ENCODE data around the gene MYO18A.
"Not testable (repeated sequence)": the region's sequence is repeated elsewhere in the genome, so short reads cannot be mapped to it uniquely, and the experiment has no call there.

Gene MYO18A

DNA sequence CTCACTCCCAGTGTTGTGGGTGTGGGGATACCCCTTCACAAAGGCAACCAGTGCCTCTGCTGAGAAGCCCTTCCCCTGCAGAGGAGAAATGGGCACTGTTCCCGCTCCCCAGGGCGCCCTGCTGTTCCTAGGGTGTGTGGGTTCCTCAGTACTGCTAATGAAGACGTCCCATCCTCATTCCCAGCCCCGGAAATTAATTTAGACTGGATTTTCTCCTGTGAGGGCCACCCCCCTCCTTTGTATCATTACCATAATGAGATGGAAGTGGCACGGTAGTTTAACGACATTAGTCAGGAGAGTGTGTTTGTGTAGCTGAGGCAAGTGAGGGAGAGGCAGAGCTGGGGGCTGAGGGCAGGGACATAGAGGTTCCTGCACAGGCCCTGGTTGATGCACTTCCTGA is 84.1 kb downstream of the MYO18A start:
- no peak for DNase-seq

- DNase-seq, result no peak
Measured at GRCh38 chr17:29095439-29095838, 84.8 kb downstream of the MYO18A start.

- DNase-seq, result no peak
Measured at GRCh38 chr17:29094101-29094708, 86.0 kb downstream of the MYO18A start.

DNA sequence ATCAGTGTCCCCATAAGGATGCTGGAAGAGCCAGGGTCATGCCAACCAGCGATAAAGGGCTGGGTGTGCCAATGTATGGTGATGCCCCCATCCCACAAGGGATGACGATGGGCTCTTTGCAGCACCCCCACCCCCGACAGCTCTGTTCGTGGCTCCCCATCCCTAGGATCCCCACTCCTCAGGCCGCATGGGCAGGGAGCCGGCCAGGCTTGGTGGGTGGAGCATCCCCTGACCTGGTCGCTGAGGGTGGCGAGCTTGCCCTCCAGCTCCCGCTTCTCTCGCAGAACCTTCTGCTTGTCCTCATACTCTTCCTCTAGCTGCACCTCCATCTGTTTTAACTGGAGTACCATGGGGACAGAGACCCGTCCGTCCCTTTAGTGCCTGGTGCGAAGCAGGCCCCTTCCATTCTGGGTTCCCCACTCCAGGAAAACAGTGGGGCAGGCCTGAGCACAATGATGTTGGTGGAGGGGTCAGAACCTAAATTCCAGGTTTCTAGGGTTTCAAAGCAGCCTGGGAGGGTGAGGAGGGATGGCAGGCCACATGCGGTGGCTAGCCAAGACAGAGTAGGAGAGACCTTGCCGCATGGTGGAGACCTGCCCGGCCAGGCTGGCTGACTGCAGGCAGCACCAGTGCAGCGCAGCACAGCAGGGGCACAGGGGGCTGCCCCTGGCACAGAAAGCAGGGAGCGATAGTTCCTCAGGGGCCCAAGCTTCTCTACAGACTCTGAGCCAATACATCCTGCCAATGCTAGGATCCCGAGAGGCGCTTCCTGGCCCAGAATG is 86.9 kb downstream of the MYO18A start:
- no peak for DNase-seq

GRCh38 chr17:29091606-29092289 is 88.5 kb downstream of the MYO18A start:
- DNase-seq, result no peak

GRCh38 chr17:29090750-29091605 is 89.2 kb downstream of the MYO18A start:
- DNase-seq, result no peak

GRCh38 chr17:29090108-29090507 is 90.1 kb downstream of the MYO18A start:
- no peak for DNase-seq

DNA sequence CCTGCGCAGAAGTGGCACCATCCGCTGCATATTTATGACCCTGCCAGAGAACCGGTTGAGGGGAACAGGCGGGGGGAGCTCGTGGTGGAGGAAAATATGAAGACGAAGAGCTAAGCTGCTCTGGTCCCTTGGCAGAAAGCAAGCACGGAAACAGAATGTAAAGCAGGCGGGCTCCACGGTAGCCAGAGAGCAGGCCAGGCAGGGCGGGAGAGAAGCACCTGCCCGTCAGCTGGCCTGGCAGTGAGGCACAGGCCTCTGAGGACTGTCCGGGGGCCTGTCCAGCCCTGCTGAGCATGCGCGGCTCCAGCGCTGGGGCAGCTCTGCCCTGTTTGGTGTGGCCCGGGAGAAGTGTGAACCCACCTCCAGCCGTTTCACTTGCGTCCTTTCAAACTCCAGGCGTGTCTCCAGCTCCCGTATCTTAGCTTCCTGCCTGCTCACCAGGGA is 90.6 kb downstream of the MYO18A start:
- no peak for DNase-seq

- not testable (repeated sequence) for DNase-seq
Measured at GRCh38 chr17:29088782-29089181, 91.4 kb downstream of the MYO18A start.

DNA sequence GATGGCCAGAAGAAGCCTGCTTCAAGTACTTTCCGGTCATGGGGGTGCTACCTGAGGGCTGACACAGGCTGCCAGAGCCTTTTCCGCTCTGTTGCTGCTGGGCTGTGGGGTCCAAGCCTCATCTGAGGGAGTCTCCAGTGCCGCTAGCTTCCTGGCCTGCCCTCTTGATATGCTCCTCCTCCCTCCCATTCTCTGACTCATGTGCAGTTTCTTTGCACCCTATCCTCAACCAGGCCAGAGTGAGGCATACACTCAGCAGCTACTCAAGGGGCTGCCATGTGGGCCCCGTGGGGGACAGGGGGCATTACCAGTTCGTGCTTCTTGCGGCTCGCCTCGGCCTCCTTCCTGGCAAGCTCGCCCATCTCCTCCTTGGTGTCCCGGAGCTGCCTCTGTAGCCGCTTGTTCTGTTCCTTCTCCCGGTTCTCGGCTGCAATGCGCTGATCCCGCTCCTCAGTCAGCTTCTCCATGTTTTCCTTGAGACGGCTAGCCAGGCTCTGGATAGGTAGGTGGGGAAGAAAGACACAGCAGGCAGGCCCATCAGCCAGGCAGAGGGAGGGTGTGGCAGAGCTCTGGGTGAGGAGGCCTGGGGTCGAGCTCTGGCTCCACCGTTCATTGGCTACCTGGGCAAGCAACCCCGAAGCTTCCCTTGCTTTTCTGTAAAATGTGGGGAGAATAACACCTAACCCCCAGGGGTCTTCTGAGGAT is 93.4 kb downstream of the MYO18A start:
- no peak for DNase-seq

DNA sequence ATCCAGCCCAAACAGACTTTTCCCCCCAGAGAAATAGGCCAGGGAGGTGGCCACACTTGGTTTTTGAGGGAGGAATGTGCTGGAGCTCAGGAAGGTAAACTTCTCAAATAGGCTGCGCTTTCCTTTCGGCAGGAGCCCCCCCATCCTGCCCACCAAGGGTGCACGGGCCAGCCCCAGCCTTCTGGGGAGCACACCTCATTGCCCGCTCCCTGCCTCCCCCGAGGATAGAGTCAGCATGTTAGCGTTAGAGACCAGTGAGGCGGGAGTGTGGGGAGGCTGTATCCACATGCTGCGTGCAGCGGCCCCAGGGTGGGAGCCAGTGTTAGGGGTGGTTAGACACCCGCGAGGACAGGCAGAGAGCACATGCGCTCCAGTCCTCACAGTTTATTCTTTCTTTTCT is 95.0 kb downstream of the MYO18A start:
- no peak for DNase-seq

GRCh38 chr17:29084541-29085146 is 95.6 kb downstream of the MYO18A start:
- DNase-seq, result no peak

DNA sequence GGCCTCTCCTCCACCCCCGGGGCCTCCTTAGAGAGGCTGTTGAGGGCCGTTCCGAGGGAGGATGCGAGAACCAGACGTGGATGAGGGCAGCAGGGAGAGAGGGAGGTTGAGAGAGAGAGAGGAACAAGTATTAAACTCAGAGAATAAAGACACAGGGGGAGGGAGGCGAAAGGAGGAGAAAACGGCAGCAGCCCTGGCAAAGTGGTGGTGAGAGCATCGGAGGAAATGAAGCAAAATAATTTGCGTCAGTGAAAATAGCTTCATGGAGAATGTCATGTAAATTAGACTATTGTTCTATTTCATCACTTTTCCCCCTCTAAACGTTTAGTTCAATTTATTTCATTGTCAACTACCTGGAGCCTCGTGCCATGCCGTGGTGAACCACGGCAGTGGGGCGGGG is 99.2 kb downstream of the MYO18A start:
- DNase-seq, result no peak

DNA sequence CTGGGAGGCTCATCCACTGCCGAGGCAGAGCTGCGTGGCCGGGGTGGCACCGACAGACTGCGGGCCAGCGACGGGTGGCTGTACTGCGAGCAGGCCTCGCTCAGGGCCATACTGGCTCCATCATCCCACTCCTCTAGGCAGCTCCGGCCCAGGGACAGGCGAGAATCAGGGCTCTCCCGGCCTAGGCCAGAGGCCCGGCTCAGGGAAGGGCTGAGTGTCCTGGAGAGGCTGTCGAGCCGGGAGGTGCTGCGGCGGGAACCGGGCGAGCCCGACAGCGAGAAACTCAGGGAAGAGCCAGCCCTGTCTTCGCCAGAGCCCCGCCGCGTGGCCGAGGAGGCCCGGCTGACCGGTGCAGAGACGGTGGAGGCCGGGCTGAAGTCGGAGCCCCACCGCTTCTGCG is 99.9 kb downstream of the MYO18A start:
- DNase-seq, result no peak

GRCh38 chr17:29079887-29080286 is 100.3 kb downstream of the MYO18A start:
- no peak for DNase-seq

DNA sequence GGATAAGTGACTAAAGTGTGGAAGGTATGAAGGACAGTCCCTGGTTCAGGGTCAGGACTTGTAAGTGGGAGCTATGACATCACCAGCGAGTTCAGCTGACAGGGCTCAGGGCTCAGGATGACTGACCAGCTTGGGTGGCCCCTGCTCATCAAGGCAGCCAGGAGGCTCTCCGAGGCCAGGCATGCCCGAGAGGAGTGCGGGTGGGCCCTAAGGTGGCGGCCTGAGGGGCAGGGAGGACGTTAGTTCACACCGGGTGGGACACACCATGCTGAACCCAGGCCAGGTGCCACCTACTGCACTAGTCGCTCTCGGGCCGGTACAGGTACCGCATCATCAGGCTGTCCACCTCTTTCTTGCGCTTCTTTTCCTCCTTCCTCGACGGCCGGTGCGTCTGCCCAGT is 100.8 kb downstream of the MYO18A start:
- DNase-seq, result no peak

DNA sequence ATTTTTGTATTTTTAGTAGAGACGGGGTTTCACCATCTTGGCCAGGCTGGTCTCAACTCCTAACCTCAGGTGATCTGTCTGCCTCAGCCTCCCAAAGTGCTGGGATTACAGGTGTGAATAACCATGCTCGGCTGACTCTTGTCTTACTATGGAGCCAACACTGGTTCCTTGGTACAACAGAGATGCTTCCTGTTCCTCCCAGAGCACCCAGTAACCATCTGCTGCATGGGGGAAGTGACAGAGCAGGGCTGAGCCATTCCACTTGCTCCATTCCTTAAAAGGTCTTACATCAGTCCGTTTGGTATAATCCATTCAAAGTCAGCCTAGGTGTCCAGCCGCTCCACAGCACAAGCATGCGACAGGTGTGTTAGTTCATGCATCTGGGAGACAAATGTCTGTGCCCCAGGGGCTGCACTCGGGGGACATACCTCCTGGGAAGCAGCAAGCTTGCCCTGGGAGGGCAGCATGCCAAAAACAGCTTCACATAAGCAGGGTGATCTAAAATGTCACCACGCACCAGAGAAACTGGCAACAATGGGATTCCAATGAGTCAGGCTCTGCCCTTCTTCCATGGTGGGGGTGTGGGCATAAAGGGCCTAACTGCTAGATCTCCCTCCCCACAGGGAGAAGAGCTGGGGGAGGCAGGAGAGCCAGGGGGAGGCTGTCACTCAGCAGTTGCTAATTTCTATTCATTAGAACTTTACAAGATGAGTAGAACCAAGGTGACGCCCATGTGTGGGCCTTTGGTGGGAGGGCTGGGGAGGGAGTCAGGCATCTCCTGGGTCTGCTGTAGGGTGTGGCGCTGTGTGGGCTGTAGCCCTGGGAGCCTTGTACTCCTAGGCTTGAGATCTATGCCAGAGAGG is 101.8 kb downstream of the MYO18A start:
- DNase-seq, result no peak

DNA sequence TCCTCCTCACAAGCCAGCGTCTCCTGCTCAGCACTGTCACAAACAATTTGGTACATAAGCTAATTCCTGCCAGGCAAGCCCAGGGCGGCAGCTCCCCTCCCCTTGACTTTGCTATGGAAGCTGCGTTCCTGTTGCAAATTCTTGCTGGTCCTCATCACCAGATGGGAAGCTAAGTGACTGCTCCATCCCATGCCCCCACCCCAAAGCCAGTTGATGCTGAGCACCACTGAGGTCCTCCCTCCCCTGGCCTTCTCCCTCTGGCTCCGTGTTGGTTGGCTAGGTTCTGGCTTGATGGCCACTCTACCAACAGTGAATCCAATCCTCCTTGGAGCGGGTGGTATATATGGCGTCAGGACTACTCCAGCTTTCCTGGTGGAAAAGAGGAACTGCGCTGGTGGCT is 102.9 kb downstream of the MYO18A start:
- DNase-seq, result no peak

DNA sequence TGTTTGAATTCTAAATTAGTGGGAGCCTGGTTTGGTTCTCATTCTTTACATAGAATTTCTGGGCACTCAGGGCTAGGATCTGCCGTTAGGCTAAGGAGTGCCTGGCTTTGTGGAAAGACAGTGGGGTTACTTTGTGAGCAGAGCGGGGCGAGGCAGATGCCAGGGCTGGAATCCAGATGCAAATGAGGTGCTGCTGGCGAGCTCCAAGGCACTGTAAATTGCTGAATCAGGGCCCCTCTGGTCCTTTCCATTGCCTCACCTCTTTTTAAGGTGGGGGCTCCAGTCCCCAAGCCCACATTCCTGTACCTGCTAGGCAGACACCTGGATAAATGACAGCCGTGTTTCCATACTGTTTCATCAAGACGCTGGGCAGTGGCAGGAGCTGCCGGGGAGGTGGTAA is 103.5 kb downstream of the MYO18A start:
- no peak for DNase-seq

DNA sequence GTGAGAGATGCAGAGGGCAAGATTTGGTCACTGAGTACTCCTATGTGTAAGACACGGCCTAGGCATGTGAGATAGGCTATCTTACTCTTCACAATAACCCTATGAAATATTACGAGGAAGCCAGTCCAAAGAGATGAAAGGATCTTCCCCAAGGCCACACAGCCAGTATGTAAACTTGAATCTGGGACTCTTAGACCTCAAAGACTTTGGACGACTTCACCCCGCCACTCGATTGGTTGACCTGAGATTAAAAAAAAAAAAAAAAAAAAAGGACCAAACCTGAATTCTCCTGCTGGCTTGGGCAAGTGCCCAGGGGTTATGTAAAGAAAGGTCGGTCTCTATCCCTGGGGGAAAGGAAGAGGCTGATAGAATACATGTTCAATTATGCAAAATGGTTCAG is 104.1 kb downstream of the MYO18A start:
- DNase-seq, result no peak

- no peak for DNase-seq
Measured at GRCh38 chr17:29074488-29074887, 105.7 kb downstream of the MYO18A start.

Measured in NCI-H1048 (cell line).